Gastroesophageal sphincter (tissue), 4 donors: ENCODE results near the gene SLC4A2. TPM values are rescaled to one million over a fixed set of nuclear protein-coding genes. Genes with fewer than 3 reads are reported as not detected.
"Not testable (repeated sequence)": the region's sequence is repeated elsewhere in the genome, so short reads cannot be mapped to it uniquely, and the experiment has no call there.

ENCODE experiments used
- ATAC-seq: fragments of 150-250 bp; one replicate; pipeline ENCODE4 v1.9.1; 2016; ENCODE audit warnings: mild to moderate bottlenecking, moderate library complexity
- H3K27ac ChIP-seq, 4 donors: fragments of 200-600 bp; sonication (generic) in 3 of 4; 1 replicate in 3 of 4; 2 replicates in 1 of 4; pipeline ENCODE4 v1.5.1; 2016 to 2019
- H3K27me3 ChIP-seq: fragments of 200-600 bp; sonication (generic); one replicate; pipeline ENCODE4 v1.5.1; 2019
- H3K36me3 ChIP-seq, 2 donors: fragments of 200-600 bp; sonication (generic); one replicate each; pipeline ENCODE4 v1.5.1; 2019; ENCODE audit warnings: control low read depth in 1 of 2
- H3K4me1 ChIP-seq, 3 donors: fragments of 200-600 bp; sonication (generic); 1 replicate in 2 of 3; 2 replicates in 1 of 3; pipeline ENCODE4 v1.5.1; 2016 to 2019; ENCODE audit warnings: control low read depth in 2 of 3
- H3K4me3 ChIP-seq, 2 donors: fragments of 200-600 bp; sonication (generic); one replicate each; pipeline ENCODE4 v1.5.1; 2019; ENCODE audit warnings: mild to moderate bottlenecking in 1 of 2, moderate library complexity in 1 of 2
- H3K9me3 ChIP-seq, 3 donors: fragments of 200-600 bp; sonication (generic); one replicate each; pipeline ENCODE4 v1.5.1; 2017 to 2019; ENCODE audit warnings: control low read depth in 2 of 3
- CTCF ChIP-seq, 4 experiments: fragments of 200-600 bp in 2 of 4; fragments of 450-650 bp in 2 of 4; sonication (generic) in 1 of 4; IDR thresholded peaks; one replicate each; pipeline ENCODE4 v1.5.1; 2017 to 2019; ENCODE audit warnings: antibody characterized with exemption in 4 of 4, mild to moderate bottlenecking in 2 of 4, moderate library complexity in 2 of 4
- EP300 ChIP-seq: sonication (generic); formaldehyde crosslinking; IDR thresholded peaks from one replicate; pipeline ENCODE4 v1.6.1; 2017; ENCODE audit warnings: antibody characterized with exemption, mild to moderate bottlenecking
- POLR2A ChIP-seq, 2 donors: fragments of 450-650 bp; IDR thresholded peaks; one replicate each; pipeline ENCODE4 v1.6.1; 2017; ENCODE audit warnings: antibody characterized with exemption in 2 of 2, mild to moderate bottlenecking in 2 of 2, moderate library complexity in 1 of 2
- POLR2AphosphoS5 ChIP-seq: sonication (generic); formaldehyde crosslinking; IDR thresholded peaks from one replicate; pipeline ENCODE4 v1.6.1; 2017; ENCODE audit warnings: antibody characterized with exemption
- WGBS, 2 donors: methylation state at CpG; one replicate each; pipeline ENCODE4 v1.1.5; 2018; ENCODE audit warnings: low coverage in 1 of 2; 5-methylcytosine and 5-hydroxymethylcytosine counted together
- total RNA-seq, 4 donors: library from RNA; depleted of rRNA; stranded (reverse); fragments of >200 nt; gene quantifications; one replicate each; pipeline ENCODE4 v1.1.0, GENCODE V29; 2016

Gene SLC4A2
- total RNA-seq, 4 donors from 2014 or later = 77.8 to 152 (median 95.7) TPM

DNA sequence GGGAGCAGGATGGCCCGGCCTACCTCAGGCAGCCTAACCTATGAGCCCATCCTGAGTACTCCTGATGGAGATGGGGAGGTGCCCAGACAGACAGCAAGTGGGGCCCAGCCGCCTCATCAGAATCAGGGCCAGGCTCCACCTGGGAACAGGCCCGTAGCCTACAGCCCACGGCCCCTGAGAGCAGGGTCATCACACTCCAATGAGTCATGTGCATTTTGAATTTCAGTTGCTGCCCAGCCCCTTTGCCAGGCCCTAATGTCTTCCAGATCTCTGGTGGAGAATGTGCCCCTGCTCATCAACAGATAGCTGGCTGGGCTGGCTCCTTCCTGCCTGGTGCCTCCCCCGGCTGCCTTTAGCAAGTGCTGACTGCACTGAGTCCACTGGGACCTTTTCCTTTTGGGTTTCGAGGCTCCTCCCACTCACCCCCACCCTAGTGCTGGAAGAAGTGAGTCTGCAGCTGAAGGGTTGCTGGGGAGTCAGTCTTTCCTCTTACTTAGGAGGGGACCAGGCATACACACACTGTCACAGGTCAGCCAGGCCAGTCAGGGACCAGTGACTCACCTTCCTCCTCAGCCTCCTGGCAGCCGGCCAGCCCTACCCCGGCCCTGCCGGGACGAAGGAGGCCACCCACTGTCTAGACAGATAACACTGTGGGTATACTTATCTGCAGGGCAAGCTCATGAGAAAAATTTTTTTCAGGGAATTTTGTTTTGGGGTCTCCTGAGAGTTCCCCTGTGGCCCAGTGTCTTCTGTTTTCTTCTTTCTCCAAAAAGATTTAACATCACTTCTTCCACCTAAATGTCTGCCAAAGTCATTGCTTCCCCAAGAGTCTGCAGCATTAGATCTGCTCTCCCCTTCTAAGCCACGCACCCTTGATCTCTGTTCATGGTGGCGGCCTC is 20.2 kb upstream of the SLC4A2 start:
- H3K9me3 ChIP-seq = no peaks in the 10 kb centered on the region
- TF ChIP-seq POLR2AphosphoS5 (peak; percentile 21), POLR2A (IDR thresholded peaks at IDR 0.05) (no peak), EP300 (no peak), CTCF (IDR thresholded peaks at IDR 0.05) (no peak)
- H3K4me1 ChIP-seq = peaks cover 0 to 17% (median 9%) of the 10 kb centered on the region in 3 donors
- H3K36me3 ChIP-seq = peaks cover 0 to 75% of the 10 kb centered on the region in 2 donors
- peak; percentile 72 for ATAC-seq
- WGBS, 2 donors = 30 to 80% methylated on average over 1 to 7 of the region's 12 CpGs
- no peaks in the 10 kb centered on the region for H3K27me3 ChIP-seq
- no peak overlapping the region for H3K4me3 ChIP-seq
- peak overlapping the region in 3 of 4 donors; percentile 21 to 48 (median 31) for H3K27ac ChIP-seq

DNA sequence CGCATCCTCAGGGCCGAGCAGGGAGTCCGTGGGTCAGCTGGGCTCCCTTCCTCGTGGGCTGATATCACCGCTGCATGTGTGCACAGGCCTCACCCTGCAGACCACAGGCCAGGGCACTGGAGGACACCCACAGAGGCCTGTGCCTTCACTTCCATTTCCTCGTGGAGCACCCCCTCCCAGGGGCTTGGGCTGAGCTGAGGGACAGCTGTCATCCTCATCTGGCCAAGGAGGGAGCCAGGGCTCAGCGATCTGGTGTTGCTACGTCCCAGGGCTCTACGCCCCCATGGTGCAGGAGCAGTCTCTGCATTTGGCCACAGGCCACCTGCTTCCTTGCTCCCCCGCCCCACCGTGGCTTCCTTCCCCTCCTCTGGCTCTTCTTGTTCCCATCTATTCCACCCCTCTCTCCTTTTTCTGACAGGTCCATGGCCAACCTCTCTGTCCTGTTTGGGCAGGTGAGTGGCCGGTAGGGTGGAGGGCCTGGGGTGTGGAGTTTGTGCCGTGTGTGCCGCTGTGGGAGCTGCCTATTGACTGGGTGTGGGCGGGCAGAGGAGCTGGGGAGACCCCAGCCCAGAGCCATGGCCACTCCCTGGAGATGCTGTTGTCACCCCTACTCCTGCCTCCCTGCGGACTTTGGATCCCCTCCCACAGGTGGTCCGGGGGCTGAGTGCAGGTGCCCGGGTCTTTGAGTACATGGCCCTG is 19.4 kb upstream of the SLC4A2 start:
- no peak for ATAC-seq
- peaks cover 0 to 17% (median 9%) of the 10 kb centered on the region in 3 donors for H3K4me1 ChIP-seq
- no peak for TF ChIP-seq CTCF (IDR thresholded peaks at IDR 0.05)
- TF ChIP-seq POLR2AphosphoS5 = no peak
- TF ChIP-seq EP300 = no peak
- TF ChIP-seq POLR2A (IDR thresholded peaks at IDR 0.05) = no peak
- no peaks in the 10 kb centered on the region for H3K9me3 ChIP-seq
- 62 to 65% methylated on average over 4 to 5 of the region's 18 CpGs for WGBS, 2 donors
- H3K27ac ChIP-seq = peak overlapping the region in 2 of 4 donors; percentile 21 to 48
- H3K36me3 ChIP-seq = peaks cover 0 to 75% of the 10 kb centered on the region in 2 donors
- no peaks in the 10 kb centered on the region for H3K27me3 ChIP-seq
- no peak overlapping the region for H3K4me3 ChIP-seq

DNA sequence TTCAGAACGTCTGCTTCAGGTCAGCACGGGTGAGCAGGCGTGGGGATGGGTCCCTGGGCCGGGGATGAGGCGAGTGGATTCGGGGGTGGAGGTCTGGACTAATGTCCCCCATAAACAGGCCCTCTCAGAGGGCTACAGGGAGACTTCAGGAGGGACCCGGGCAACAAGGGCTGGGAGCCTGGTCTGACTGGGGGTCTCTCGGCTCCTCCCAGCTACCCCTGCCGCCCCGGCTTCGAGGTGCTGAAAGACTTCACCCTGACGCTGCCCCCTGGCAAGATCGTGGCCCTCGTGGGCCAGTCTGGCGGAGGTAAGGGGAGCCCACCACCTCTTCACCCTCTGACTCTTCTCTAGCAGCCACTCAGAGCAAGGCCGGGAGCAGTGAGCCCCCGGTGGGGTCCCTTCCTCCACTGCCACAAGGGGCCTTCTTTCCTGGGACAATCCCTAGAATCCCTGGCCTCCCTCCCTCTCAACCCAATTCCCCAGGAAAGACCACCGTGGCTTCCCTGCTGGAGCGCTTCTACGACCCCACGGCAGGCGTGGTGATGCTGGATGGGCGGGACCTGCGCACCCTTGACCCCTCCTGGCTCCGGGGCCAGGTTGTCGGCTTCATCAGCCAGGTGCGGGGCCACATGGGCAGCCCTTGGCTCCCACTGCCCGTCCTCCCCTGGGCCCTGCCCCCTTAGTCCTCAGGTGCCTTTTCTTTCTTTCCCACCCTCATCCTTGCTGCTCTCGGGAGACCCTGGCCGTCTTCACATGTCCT is 18.6 kb upstream of the SLC4A2 start:
- WGBS, 2 donors = 76% methylated on average over 8 of the region's 30 CpGs; no CpG with 5 or more reads in 1 of the 2 donors
- no peak overlapping the region for H3K27ac ChIP-seq
- H3K36me3 ChIP-seq = peaks cover 0 to 75% of the 10 kb centered on the region in 2 donors
- H3K27me3 ChIP-seq = no peaks in the 10 kb centered on the region
- no peak for TF ChIP-seq POLR2AphosphoS5
- no peaks in the 10 kb centered on the region for H3K9me3 ChIP-seq
- no peak overlapping the region for H3K4me3 ChIP-seq
- H3K4me1 ChIP-seq = peaks cover 0 to 17% (median 9%) of the 10 kb centered on the region in 3 donors
- ATAC-seq = no peak

GRCh38 chr7:151043449-151043848 is 15.9 kb upstream of the SLC4A2 start:
- Histone ChIP-seq H3K36me3 (peaks cover 0 to 60% of the 10 kb centered on the region in 2 donors), H3K4me1 (peaks cover 0 to 30% (median 14%) of the 10 kb centered on the region in 3 donors)
- not testable (repeated sequence) for H3K4me3 ChIP-seq, H3K27ac ChIP-seq, H3K27me3 ChIP-seq, H3K9me3 ChIP-seq, ATAC-seq
- WGBS, 2 donors = 78 to 93% methylated on average over 2 to 8 of the region's 10 CpGs

- no peak for TF ChIP-seq EP300
- no peak for TF ChIP-seq CTCF (IDR thresholded peaks at IDR 0.05)
- TF ChIP-seq POLR2A (IDR thresholded peaks at IDR 0.05) = no peak
- TF ChIP-seq POLR2AphosphoS5 = no peak
- H3K36me3 ChIP-seq = peaks cover 0 to 60% of the 10 kb centered on the region in 2 donors
- H3K4me3 ChIP-seq = no peak overlapping the region
- WGBS, 2 donors = no CpG with 5 or more reads among the region's 20 CpGs
- no peaks in the 10 kb centered on the region for H3K9me3 ChIP-seq
- H3K27ac ChIP-seq = no peak overlapping the region
- H3K4me1 ChIP-seq = peaks cover 0 to 25% (median 9%) of the 10 kb centered on the region in 3 donors
- no peak for ATAC-seq
- H3K27me3 ChIP-seq = no peaks in the 10 kb centered on the region
Observed at GRCh38 chr7:151043959-151044358, 15.4 kb upstream of the SLC4A2 start.
